Measurements from ENCODE around the gene SRC. TPM values are rescaled to one million over a fixed set of nuclear protein-coding genes. Genes with fewer than 3 reads are reported as not detected.
"Not testable (repeated sequence)": the region's sequence is repeated elsewhere in the genome, so short reads cannot be mapped to it uniquely, and the experiment has no call there.

Gene SRC
- total RNA-seq, 4 donors from 2014 or later, result 21.8 to 30.9 (median 25.1) TPM

DNA sequence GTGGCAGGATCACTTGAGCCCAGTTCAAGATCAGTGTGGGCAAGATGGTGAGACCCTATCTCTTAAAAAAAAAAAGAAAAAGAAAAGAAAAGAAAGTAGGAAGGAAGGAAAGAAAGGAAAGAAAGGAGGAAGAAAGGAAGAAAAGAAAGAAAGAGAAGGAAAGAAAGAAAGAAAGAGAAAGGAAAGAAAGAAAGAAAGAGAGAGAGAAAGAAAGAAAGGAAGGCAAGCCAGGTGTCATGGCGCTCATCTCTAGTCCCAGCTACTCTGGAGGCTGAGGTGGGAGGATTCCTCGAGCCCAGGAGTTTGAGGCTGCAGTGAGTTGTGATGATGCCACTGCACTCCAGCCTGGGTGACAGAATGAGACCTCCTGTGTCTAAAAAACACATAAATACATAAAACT lies 11.5 kb upstream of the SRC start:
- no peak for DNase-seq (ENCODE audit: low spot score in 2 of 2)
- intact Hi-C loops (cut with DNase I; ENCODE audit: low total_unique reads), result no loop called here
- TF ChIP-seq POLR2A (IDR thresholded peaks at IDR 0.05), result no peak
- TF ChIP-seq, protein P1, sequence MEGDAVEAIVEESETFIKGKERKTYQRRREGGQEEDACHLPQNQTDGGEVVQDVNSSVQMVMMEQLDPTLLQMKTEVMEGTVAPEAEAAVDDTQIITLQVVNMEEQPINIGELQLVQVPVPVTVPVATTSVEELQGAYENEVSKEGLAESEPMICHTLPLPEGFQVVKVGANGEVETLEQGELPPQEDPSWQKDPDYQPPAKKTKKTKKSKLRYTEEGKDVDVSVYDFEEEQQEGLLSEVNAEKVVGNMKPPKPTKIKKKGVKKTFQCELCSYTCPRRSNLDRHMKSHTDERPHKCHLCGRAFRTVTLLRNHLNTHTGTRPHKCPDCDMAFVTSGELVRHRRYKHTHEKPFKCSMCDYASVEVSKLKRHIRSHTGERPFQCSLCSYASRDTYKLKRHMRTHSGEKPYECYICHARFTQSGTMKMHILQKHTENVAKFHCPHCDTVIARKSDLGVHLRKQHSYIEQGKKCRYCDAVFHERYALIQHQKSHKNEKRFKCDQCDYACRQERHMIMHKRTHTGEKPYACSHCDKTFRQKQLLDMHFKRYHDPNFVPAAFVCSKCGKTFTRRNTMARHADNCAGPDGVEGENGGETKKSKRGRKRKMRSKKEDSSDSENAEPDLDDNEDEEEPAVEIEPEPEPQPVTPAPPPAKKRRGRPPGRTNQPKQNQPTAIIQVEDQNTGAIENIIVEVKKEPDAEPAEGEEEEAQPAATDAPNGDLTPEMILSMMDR (IDR thresholded peaks at IDR 0.05), result no peak
- no peak overlapping the region for H3K4me3 ChIP-seq (ENCODE audit: low read depth, poor library complexity, severe bottlenecking)
- WGBS, 2 donors, result 95 to 100% methylated on average over 2 of the region's 2 CpGs

DNA sequence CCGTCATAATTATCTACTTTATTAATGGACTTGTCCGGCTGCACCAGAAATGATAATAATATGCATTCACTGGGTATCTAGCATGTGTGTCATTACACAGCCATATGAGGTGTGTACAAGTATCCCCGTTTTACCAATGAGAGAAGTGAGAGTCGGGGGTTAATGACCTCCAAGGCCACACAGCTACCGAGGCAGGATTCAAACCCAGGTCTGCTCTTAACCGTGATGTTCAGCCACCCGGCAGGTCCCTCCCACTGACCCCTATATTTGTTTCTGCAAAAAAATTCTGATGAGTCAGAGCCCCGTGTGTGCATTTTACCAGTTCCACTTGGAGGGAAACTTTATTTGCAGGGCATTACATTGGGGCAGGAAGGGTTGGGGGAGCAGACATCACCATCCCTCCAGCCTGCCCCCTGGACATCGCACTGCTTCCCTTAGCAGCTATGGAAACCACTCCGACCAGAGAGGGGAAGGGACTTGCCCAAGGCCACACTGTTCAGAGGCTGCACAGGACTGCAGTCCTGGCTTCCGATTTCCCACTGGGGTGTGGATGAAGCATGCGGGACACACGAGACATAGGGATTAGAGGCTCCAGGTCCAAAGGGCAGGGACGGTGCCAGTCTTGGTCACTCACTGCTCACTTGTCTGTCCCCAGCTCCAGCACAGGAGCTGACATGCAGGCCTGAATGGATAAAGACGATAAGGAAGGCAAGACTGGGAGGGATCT lies 10.1 kb upstream of the SRC start:
- TF ChIP-seq, protein P1 (IDR thresholded peaks at IDR 0.05), result no peak
- intact Hi-C loops (cut with DNase I; ENCODE audit: low total_unique reads), result no loop called here
- 52 to 59% methylated on average over 15 of the region's 15 CpGs for WGBS, 2 donors
- no peak overlapping the region for H3K4me3 ChIP-seq (ENCODE audit: low read depth, poor library complexity, severe bottlenecking)
- DNase-seq (ENCODE audit: low spot score in 2 of 2), result no peak

DNA sequence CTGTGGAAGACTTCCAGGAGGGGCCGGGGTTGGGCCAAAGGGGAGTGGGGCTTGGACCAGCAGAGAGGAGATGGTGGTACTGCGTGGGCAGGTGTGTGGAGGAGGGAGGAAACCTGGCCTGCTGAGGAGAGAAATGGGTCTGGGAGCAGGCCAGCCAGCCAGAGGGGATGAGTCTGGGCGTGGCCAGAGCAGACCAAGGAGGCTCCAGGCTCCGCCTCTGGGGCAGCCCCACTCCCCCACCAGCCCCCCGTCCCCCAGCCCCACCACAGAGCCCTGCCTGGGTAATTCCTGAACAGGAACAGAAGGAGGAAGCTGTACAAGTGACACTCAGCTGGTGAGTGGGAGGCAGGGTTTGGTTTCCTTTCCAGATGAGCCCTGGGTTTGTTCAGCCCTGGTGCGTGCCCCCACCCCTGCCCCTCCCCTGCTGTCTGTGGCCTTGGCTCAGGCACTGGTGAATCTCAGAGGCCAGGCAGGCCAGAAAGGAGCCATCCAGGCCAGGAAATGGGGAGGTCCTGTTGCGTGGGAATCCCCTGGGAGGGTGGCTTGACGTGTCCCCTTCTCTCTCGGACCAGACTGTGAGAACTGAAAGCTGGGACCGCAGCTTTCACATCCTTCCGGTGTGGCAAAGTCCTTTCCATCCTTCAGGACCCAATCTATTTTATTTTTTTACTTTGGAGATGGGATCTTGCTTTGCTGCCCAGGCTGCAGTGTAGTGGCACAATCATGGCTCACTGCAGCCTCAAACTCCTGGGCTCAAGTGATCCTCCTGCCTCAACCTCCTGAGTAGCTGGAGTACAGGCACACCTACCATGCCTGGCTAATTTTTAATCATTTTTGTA lies 9.4 kb upstream of the SRC start:
- 18 to 21% methylated on average over 11 of the region's 11 CpGs for WGBS, 2 donors
- peak; percentile 62 to 93 for DNase-seq (ENCODE audit: low spot score in 2 of 2)
- TF ChIP-seq, protein P1 (IDR thresholded peaks at IDR 0.05), result no peak
- no peak for TF ChIP-seq POLR2A (IDR thresholded peaks at IDR 0.05)
- no peak overlapping the region for H3K4me3 ChIP-seq (ENCODE audit: low read depth, poor library complexity, severe bottlenecking)
- intact Hi-C loops (cut with DNase I; ENCODE audit: low total_unique reads), result no loop called here

DNA sequence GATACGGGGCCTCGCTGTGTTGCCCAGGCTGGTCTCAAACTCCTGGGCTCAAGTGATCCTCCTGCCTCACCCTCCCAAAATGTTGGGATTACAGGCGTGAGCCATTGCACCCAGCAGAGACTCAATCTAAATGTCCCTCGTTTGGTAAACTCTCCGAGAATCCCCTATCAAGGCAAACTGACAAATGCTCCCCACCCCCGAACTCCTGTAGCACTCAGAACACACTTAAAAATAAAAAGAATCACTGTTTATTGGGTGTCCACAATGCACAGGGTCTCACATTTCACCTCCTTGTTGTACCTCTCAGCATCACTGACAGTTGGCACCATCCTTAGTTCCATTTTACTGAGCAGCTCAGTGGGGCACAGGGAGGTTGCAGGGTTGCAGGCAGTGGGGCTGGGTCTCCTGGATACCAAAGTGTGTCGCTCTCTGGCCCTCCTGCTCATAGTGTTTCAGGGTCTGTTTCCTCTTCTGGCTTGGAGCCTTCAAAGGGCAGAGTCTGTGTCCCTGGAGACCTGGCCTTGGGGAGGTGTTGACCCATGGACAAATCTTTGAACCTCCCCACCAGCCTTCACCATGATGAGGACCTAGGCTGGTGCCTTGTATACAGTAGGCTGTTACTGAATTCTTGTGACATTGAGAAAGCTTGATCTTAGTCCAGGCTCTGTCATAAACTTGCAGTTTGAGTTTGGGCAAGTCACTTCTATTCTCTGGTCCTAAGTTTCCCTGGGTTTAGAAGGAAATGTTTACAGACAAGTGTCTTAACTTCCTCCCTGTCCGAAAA lies 8.5 kb upstream of the SRC start:
- intact Hi-C loops (cut with DNase I; ENCODE audit: low total_unique reads), result no loop called here
- DNase-seq (ENCODE audit: low spot score in 2 of 2), result no peak
- WGBS, 2 donors, result 83 to 84% methylated on average over 8 of the region's 8 CpGs
- TF ChIP-seq POLR2A (IDR thresholded peaks at IDR 0.05), result no peak
- TF ChIP-seq, protein P1 (IDR thresholded peaks at IDR 0.05), result no peak
- H3K4me3 ChIP-seq (ENCODE audit: low read depth, poor library complexity, severe bottlenecking), result no peak overlapping the region

DNA sequence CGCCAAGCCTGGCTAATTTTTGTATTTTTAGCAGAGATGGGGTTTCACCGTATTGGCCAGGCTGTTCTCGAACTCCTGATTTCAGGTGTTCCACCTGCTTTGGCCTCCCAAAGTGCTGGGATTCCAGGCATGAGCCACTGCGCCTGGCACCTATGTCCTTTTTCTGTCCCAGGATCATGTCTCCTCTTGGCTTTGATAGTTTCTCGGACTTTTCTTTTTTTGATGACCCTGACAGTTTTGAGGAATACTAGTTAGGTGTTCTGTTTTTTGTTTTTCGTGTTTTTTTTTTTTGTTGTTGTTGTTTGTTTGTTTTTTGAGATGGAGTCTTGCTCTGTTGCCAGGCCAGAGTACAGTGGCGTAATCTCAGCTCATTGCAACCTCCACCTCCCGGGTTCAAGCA lies 7.6 kb upstream of the SRC start:
- intact Hi-C loops (cut with DNase I; ENCODE audit: low total_unique reads); DNase-seq (ENCODE audit: low spot score in 2 of 2); H3K4me3 ChIP-seq (ENCODE audit: low read depth, poor library complexity, severe bottlenecking): not testable (repeated sequence)
- WGBS, 2 donors, result 92 to 94% methylated on average over 8 of the region's 8 CpGs

DNA sequence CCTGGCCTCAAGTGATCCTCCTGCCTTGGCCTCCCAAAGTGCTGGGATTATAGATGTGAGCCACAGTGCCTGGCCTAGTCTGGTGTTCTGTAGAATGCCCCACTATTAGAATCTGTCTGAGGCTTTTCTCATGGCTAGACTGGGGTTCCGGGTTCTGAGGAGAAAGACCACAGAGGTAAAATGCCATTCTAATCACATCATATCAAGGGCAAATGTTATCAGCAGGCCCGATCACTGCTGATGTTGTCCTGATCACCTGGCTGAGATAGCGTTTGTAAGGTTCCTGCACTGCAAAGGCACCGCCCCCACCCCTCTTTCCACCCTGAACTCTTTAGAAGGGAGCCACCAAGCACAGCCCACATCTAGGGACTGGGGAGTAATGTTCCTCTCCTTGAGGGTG lies 6.7 kb upstream of the SRC start:
- intact Hi-C loops (cut with DNase I; ENCODE audit: low total_unique reads), result loop anchor here (1.0 kb wide), 1 partner anchor 20 kb away; no protein-coding TSS in a partner anchor

DNA sequence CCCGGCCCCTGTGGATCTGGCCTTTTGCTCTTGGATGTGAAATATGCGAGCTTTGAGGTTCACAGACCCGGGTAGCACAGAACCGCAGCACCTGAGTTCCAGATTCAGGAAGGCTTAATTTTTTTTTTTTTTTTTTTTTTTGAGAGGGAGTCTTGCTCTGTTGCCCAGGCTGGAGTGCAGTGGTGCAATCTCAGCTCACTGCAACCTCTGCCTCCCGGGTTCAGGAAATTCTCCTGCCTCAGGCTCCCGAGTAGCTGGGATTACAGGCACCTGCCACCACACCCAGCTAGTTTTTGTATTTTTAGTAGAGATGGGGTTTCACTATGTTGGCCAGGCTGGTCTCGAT lies 6.2 kb upstream of the SRC start:
- intact Hi-C loops (cut with DNase I; ENCODE audit: low total_unique reads), result loop anchor here (1.0 kb wide), 1 partner anchor 20 kb away; no protein-coding TSS in a partner anchor
- not testable (repeated sequence) for H3K4me3 ChIP-seq (ENCODE audit: low read depth, poor library complexity, severe bottlenecking); DNase-seq (ENCODE audit: low spot score in 2 of 2)
- WGBS, 2 donors, result 88 to 95% methylated on average over 7 of the region's 7 CpGs

More for the DNA sequence above, 6.7 kb upstream of the SRC start:
- H3K4me3 ChIP-seq (ENCODE audit: low read depth, poor library complexity, severe bottlenecking), result no peak overlapping the region
- DNase-seq (ENCODE audit: low spot score in 2 of 2), result no peak
- WGBS, 2 donors, result 78 to 84% methylated on average over 4 of the region's 4 CpGs
- TF ChIP-seq, protein P1 (IDR thresholded peaks at IDR 0.05), result no peak
- no peak for TF ChIP-seq POLR2A (IDR thresholded peaks at IDR 0.05)

Data from lower leg skin (tissue), 4 donors.